Caco-2 (cell line): ENCODE data around the gene ENPP3. TPM values are rescaled to one million over a fixed set of nuclear protein-coding genes. Genes with fewer than 3 reads are reported as not detected.

Experiments
- BruUV-seq: library from RNA; stranded (reverse); fragments of 400-500 nt; replicated peaks from 2 replicates; lab custom pipeline; 2021; lab: Mats Ljungman, UMichigan
- CTCF ChIA-PET: fragments of 300-600 bp; sonication (Branson Sonifier 250); formaldehyde crosslinking; loops from one replicate; lab custom pipeline; 2022; ENCODE audit warnings: antibody characterized with exemption; lab: Charles Lee
- POLR2A ChIA-PET: fragments of 300-600 bp; sonication (Branson Sonifier 250); formaldehyde crosslinking; loops from one replicate; lab custom pipeline; 2022; ENCODE audit warnings: antibody characterized with exemption; lab: Charles Lee
- DNase-seq, 2 experiments: peaks; one replicate each; pipeline versions ENCODE4 v3.0.0 to v3.0.0-alpha.2; 2020 to 2022
- H3K27me3 ChIP-seq: replicated peaks from 2 replicates; pipeline ENCODE4 v1.6.0; 2011; ENCODE audit warnings: low read length; ENCODE audit not compliant: control insufficient read depth, insufficient read depth
- H3K36me3 ChIP-seq: 2 replicates; pipeline ENCODE4 v1.5.1; 2011; ENCODE audit warnings: low read length; ENCODE audit not compliant: control insufficient read depth, insufficient read depth
- H3K4me1 ChIP-seq: fragments of 250-450 bp; sonication (Bioruptor Pico); 2 replicates; pipeline ENCODE4 v1.5.1; 2020; ENCODE audit warnings: mild to moderate bottlenecking
- H3K4me3 ChIP-seq: 2 replicates; pipeline ENCODE4 v1.5.1; 2011; ENCODE audit warnings: low read depth, mild to moderate bottlenecking, control low read depth, low read length
- H3K9me3 ChIP-seq: fragments of 250-450 bp; sonication (Bioruptor Pico); 2 replicates; pipeline ENCODE4 v1.5.1; 2020; ENCODE audit warnings: mild to moderate bottlenecking, moderate library complexity
- H3K27ac Mint-ChIP-seq: one replicate; pipeline ENCODE4 v1.8.0; 2022; ENCODE audit warnings: mixed read lengths; ENCODE audit not compliant: unreplicated experiment
- H3K27me3 Mint-ChIP-seq: one replicate; pipeline ENCODE4 v1.8.0; 2022; ENCODE audit warnings: mixed read lengths; ENCODE audit not compliant: insufficient read depth, unreplicated experiment
- H3K36me3 Mint-ChIP-seq: one replicate; pipeline ENCODE4 v1.8.0; 2022; ENCODE audit warnings: mild to moderate bottlenecking, mixed read lengths; ENCODE audit not compliant: insufficient read depth, unreplicated experiment
- H3K4me1 Mint-ChIP-seq: one replicate; pipeline ENCODE4 v1.8.0; 2022; ENCODE audit warnings: low read depth, mixed read lengths; ENCODE audit not compliant: unreplicated experiment
- H3K4me3 Mint-ChIP-seq: one replicate; pipeline ENCODE4 v1.8.0; 2022; ENCODE audit warnings: mild to moderate bottlenecking, moderate library complexity, mixed read lengths; ENCODE audit not compliant: unreplicated experiment
- H3K9me3 Mint-ChIP-seq: one replicate; pipeline ENCODE4 v1.8.0; 2022; ENCODE audit warnings: mixed read lengths; ENCODE audit not compliant: unreplicated experiment
- intact Hi-C: fragments of 100-400 bp; cut with micrococcal nuclease; formaldehyde crosslinking; loops from one replicate; pipeline ENCODE4 v1.10.0; 2022; ENCODE audit not compliant: unreplicated experiment
- total RNA-seq: library from RNA; stranded (reverse); gene quantifications from 2 replicates; pipeline ENCODE4 v1.2.3, GENCODE V29; 2022
- TF ChIP-seq, protein P1 (sequence below), 2 experiments: fragments of 200-600 bp in 1 of 2; IDR thresholded peaks; 1 replicate in 1 of 2; 2 replicates in 1 of 2; pipeline versions ENCODE4 v1.5.1 to v1.8.0; 2011 to 2022; ENCODE audit warnings: antibody characterized with exemption in 1 of 2, control low read depth in 1 of 2, inconsistent platforms in 1 of 2, low read depth in 1 of 2, low read length in 1 of 2, mild to moderate bottlenecking in 1 of 2, moderate library complexity in 1 of 2; ENCODE audit not compliant: insufficient read depth in 1 of 2, severe bottlenecking in 1 of 2, unreplicated experiment in 1 of 2

Gene ENPP3
- total RNA-seq, 1 experiment from 2014 or later: not detected

GRCh38 chr6:131761762-131762067 is 124.6 kb downstream of the ENPP3 start:
- no peaks in the 10 kb centered on the region for H3K36me3 Mint-ChIP-seq
- Histone ChIP-seq H3K4me1 (no peaks in the 10 kb centered on the region), H3K27me3 (no peaks in the 10 kb centered on the region), H3K36me3 (no peaks in the 10 kb centered on the region), H3K9me3 (no peaks in the 10 kb centered on the region), H3K4me3 (no peak overlapping the region)
- ChIA-PET POLR2A (no interaction called here), CTCF (no interaction called here)
- H3K9me3 Mint-ChIP-seq: no peaks in the 10 kb centered on the region
- intact Hi-C loops: no loop called here
- peaks cover 7% of the 10 kb centered on the region for H3K27me3 Mint-ChIP-seq
- no peak overlapping the region for H3K4me3 Mint-ChIP-seq
- BruUV-seq: no TSS peak
- no peaks in the 10 kb centered on the region for H3K4me1 Mint-ChIP-seq
- no peak overlapping the region for H3K27ac Mint-ChIP-seq
- DNase-seq: no peak
- TF ChIP-seq, protein P1, sequence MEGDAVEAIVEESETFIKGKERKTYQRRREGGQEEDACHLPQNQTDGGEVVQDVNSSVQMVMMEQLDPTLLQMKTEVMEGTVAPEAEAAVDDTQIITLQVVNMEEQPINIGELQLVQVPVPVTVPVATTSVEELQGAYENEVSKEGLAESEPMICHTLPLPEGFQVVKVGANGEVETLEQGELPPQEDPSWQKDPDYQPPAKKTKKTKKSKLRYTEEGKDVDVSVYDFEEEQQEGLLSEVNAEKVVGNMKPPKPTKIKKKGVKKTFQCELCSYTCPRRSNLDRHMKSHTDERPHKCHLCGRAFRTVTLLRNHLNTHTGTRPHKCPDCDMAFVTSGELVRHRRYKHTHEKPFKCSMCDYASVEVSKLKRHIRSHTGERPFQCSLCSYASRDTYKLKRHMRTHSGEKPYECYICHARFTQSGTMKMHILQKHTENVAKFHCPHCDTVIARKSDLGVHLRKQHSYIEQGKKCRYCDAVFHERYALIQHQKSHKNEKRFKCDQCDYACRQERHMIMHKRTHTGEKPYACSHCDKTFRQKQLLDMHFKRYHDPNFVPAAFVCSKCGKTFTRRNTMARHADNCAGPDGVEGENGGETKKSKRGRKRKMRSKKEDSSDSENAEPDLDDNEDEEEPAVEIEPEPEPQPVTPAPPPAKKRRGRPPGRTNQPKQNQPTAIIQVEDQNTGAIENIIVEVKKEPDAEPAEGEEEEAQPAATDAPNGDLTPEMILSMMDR (IDR thresholded peaks at IDR 0.05; ENCODE audit: insufficient read depth in 1 of 2, low read depth in 1 of 2, low read length in 1 of 2, severe bottlenecking in 1 of 2, unreplicated experiment in 1 of 2): no peak

GRCh38 chr6:131762984-131763383 is 125.9 kb downstream of the ENPP3 start:
- Histone ChIP-seq H3K9me3 (no peaks in the 10 kb centered on the region), H3K4me1 (no peaks in the 10 kb centered on the region), H3K4me3 (no peak overlapping the region), H3K27me3 (no peaks in the 10 kb centered on the region), H3K36me3 (no peaks in the 10 kb centered on the region)
- H3K27me3 Mint-ChIP-seq: peaks cover 5% of the 10 kb centered on the region
- POLR2A ChIA-PET: no interaction called here
- no peaks in the 10 kb centered on the region for H3K36me3 Mint-ChIP-seq
- intact Hi-C loops: no loop called here
- TF ChIP-seq, protein P1 (IDR thresholded peaks at IDR 0.05; ENCODE audit: insufficient read depth in 1 of 2, low read depth in 1 of 2, low read length in 1 of 2, severe bottlenecking in 1 of 2, unreplicated experiment in 1 of 2): no peak
- DNase-seq: no peak
- CTCF ChIA-PET: no interaction called here
- no peaks in the 10 kb centered on the region for H3K4me1 Mint-ChIP-seq
- no peaks in the 10 kb centered on the region for H3K9me3 Mint-ChIP-seq
- H3K4me3 Mint-ChIP-seq: no peak overlapping the region
- H3K27ac Mint-ChIP-seq: no peak overlapping the region
- BruUV-seq: no TSS peak

- POLR2A ChIA-PET: no interaction called here
- Histone ChIP-seq H3K9me3 (no peaks in the 10 kb centered on the region), H3K4me3 (no peak overlapping the region), H3K36me3 (no peaks in the 10 kb centered on the region), H3K27me3 (no peaks in the 10 kb centered on the region), H3K4me1 (no peaks in the 10 kb centered on the region)
- intact Hi-C loops: no loop called here
- H3K36me3 Mint-ChIP-seq: no peaks in the 10 kb centered on the region
- peaks cover 5% of the 10 kb centered on the region for H3K27me3 Mint-ChIP-seq
- no TSS peak for BruUV-seq
- no peak overlapping the region for H3K27ac Mint-ChIP-seq
- TF ChIP-seq, protein P1 (IDR thresholded peaks at IDR 0.05; ENCODE audit: insufficient read depth in 1 of 2, low read depth in 1 of 2, low read length in 1 of 2, severe bottlenecking in 1 of 2, unreplicated experiment in 1 of 2): no peak
- CTCF ChIA-PET: no interaction called here
- no peak for DNase-seq
- no peaks in the 10 kb centered on the region for H3K4me1 Mint-ChIP-seq
- H3K4me3 Mint-ChIP-seq: no peak overlapping the region
- H3K9me3 Mint-ChIP-seq: no peaks in the 10 kb centered on the region
These were observed 126.6 kb downstream of the ENPP3 start for GRCh38 chr6:131763749-131764148.
